ENCODE data around the gene ANKFN1.
A peak's percentile ranks its signal among the peaks of the same experiment; 100 is the strongest.

The ANKFN1 gene

GRCh38 chr17:56457501-56457900 lies 304.2 kb downstream of the ANKFN1 start:
- ChIA-PET POLR2A (no interaction called here), CTCF (no interaction called here)
- no peak for TF ChIP-seq CTCF (IDR thresholded peaks at IDR 0.05; ENCODE audit: control extremely low read depth, extremely low read depth, low read depth, missing control alignments)
- DNase-seq (ENCODE audit: extremely low spot score) = no peak

- CTCF ChIA-PET = interaction anchor here (1.1 to 2.5 kb wide), 2 partner anchors 12 to 14 kb away, joined by 3 to 8 read pairs; no protein-coding TSS in a partner anchor
- POLR2A ChIA-PET = interaction anchor here (0.6 kb wide), 1 partner anchor 1533 kb away, joined by 3 read pairs; no protein-coding TSS in a partner anchor
- DNase-seq (ENCODE audit: extremely low spot score) = no peak
- TF ChIP-seq CTCF (IDR thresholded peaks at IDR 0.05; ENCODE audit: control extremely low read depth, extremely low read depth, low read depth, missing control alignments) = no peak
Observed at GRCh38 chr17:56465886-56466285, 312.6 kb downstream of the ANKFN1 start.

- DNase-seq (ENCODE audit: extremely low spot score) = no peak
- ChIA-PET POLR2A (no interaction called here), CTCF (interaction anchor here (1.1 to 2.1 kb wide), 3 partner anchors 9 to 28 kb away, joined by 3 to 10 read pairs (median 3); no protein-coding TSS in a partner anchor)
- no peak for TF ChIP-seq CTCF (IDR thresholded peaks at IDR 0.05; ENCODE audit: control extremely low read depth, extremely low read depth, low read depth, missing control alignments)
Observed at GRCh38 chr17:56468840-56469239, 315.6 kb downstream of the ANKFN1 start.

GRCh38 chr17:56471696-56472095 lies 318.4 kb downstream of the ANKFN1 start:
- DNase-seq (ENCODE audit: extremely low spot score) = no peak
- no peak for TF ChIP-seq CTCF (IDR thresholded peaks at IDR 0.05; ENCODE audit: control extremely low read depth, extremely low read depth, low read depth, missing control alignments)
- ChIA-PET CTCF (no interaction called here), POLR2A (no interaction called here)

GRCh38 chr17:56475116-56475515 lies 321.8 kb downstream of the ANKFN1 start:
- TF ChIP-seq CTCF (IDR thresholded peaks at IDR 0.05; ENCODE audit: control extremely low read depth, extremely low read depth, low read depth, missing control alignments) = no peak
- ChIA-PET CTCF (no interaction called here), POLR2A (no interaction called here)
- no peak for DNase-seq (ENCODE audit: extremely low spot score)

- peak; percentile 52 for TF ChIP-seq CTCF (IDR thresholded peaks at IDR 0.05; ENCODE audit: control extremely low read depth, extremely low read depth, low read depth, missing control alignments)
- POLR2A ChIA-PET = no interaction called here
- CTCF ChIA-PET = interaction anchor here (0.7 to 2.1 kb wide), 3 partner anchors 13 to 15 kb away, joined by 3 to 8 read pairs (median 4); no protein-coding TSS in a partner anchor
- peak; percentile 20 for DNase-seq (ENCODE audit: extremely low spot score)
Observed at GRCh38 chr17:56478836-56479447, 325.7 kb downstream of the ANKFN1 start.
